ENCODE measurements around the gene SURF1. TPM values are rescaled to one million over a fixed set of nuclear protein-coding genes. Genes with fewer than 3 reads are reported as not detected.
A peak's percentile ranks its signal among the peaks of the same experiment; 100 is the strongest.

Gene SURF1
- total RNA-seq, 1 donor from 2014 or later = 25.4 TPM

DNA sequence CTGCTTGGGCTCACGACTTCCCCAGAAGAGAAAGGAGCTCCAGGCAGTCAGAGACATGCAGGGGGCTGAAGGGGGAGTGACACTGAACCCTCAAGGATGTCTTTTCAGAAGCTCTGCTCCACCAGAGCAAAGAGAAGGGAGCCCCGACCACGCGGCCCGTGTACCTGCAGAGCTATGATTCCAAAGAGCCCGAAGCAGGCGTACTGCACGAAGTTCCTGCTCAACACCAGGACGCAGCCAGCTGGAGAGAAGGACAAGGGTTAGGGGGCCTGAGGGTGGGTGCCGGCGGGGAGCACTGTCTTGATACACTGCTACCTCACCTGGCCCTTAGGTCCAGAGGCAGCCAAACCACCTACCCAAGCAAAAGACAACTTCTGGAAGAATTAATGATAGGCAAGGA, 10.1 kb upstream of the SURF1 start:
- DNase-seq (ENCODE audit: low read depth, low spot score) = no peak

DNA sequence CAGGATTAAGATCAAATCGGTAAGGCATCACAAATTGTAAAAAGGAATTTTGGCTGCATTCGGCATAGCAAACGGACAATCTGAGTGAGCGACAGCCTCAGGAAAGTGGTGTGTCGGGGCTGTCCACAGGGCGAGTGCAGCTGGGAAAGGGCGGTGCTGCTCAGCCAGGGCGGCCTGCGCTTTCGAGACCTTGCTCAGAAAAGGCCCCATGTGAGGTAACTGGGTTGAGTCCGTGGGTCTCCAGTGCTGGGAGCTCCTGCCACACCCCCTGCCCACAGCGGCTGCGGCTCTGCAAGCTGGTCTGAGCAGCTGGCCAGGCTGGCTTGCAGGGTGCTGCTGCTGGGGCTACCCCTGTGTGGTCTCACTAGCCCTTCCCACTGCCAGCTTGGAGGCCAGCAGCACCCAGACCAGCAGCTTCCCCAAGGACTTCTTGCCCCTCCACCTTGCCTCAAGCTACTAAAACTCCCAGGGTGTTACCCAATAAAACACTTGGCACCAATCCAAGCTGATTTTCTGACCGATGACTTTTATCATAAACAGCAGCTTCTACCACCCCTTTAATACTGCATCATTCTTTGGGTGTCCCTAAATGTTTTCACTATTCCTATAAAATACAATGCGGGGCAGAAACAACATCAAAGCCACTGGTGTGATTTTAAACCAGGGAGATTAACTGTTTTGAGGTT, 6.2 kb upstream of the SURF1 start:
- DNase-seq (ENCODE audit: low read depth, low spot score) = no peak

DNA sequence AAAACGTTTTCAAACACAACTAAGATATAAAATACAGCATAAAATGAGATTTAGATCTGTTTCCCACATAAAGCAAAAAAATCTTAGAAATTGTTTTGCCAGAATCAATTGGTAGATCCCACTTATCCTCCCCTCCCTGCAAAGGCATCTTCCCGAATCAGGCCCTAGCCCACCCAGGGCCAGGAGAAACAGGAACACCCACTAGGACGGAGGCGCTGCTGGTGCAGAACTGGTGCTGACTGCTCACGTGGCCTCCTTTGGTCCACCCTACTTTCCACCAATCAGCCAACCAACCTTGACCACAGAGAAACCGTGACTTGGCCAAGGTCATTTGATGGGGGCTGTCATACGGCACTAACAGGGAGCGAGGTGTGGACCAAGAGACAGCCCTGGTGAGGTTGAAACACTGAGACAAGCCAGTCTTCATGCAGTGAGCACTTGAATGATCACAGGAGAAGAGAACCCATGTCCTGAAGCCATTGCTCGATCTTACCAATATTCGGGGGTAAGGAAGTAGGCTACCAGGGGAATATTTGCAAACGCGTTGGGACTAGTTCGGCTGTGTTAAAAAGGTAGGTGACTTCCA, 5.3 kb upstream of the SURF1 start:
- DNase-seq (ENCODE audit: low read depth, low spot score) = no peak

DNA sequence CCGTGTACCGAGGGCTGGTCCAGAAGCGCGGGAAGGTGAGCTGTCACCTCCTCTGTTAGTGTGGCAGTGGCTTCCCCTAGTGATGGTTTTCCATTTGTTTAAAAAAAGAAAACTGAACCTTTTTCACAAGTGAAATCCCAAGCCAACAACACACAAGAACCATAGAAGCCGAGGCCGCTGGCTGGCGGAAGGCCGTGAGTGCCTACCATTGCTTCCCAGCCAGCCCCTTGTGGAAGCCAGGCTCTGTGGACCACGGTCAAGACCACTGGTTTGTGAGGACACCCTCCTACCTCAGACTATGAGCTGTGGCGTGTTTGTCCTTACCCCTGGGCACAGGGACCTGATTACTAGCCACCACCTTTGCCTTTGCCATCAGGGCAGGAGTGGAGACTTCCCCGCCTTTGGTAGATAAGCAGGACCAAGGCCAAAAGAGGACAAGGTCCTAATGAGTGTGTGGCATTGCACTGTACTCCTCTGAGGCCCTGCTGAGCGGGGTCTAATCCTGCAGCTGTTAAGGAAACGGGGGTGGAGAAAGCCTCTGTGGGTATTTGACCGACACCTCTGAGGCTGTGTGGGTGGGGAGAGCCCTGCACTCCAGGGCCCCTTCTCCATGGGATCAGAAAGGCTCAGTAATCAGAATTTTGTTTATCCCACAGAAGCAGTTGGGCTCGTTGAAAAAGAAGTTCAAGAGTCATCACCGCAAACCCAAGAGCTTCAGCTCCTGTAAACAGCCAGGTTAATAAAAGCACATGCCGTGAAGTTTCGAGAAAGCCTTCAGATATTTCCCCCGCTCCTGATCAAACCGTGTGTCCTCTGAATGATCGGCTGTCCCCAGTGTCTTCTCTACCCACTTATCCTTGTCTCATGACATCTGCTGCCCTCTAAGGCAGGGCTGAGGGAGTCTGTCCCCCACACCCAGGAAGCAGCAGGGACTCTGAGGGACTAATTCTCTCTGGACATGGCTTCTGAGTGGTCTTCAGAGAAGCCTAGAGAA, 4.4 kb upstream of the SURF1 start:
- DNase-seq (ENCODE audit: low read depth, low spot score) = no peak

DNA sequence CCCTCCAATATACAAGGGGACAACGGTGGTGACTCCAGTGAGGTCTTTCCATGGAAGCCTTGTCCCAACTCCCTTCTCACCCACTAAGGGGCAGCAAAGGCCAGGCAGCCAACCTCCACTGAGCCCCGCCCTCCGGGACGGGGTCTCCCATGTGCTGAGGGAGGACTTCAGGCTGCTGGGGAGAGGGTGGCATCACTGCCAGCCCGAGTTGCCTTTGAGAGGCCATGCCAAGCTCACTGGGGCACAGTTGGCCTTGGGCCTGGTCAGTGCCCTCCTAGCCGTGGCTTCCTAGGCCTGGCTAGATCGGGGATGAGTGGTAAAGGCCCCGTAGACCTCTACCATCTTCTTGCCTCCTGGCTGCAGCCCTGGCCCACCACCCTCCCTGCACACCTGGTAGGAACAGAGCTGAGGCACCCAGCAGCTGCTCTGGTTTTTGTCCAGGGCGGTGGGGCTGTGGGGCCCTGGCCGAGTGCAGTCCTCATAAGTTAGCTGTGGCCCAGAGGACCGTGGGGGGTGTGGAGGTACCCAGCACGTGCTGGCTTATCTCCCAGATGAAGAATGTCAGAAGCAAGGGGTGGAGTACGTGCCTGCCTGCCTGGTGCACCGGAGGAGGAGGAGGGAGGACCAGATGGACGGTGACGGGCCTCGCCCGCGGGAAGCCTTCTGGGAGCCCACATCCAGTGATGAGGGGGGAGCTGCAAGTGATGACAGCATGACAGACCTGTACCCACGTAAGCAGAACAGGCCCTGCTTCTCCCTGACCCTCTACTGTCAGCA, 3.3 kb upstream of the SURF1 start:
- no peak for DNase-seq (ENCODE audit: low read depth, low spot score)

DNA sequence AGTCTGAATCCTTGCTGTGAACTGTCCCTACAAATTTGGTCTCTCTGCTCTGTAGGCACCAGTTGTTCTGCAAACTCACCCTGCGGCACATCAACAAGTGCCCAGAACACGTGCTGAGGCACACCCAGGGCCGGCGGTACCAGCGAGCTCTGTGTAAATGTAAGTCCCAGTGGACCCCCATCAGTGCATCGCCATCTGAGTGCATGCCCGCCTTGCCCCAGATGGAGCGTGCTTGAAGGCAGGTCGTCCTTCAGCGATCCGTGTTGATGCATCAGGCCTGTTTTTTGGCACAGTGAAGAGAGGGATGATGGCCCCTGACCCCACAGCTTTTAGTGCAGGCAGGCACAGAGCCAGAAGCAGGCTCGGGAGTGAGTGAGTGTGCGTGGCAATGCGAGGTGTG, 1.4 kb upstream of the SURF1 start:
- no peak for DNase-seq (ENCODE audit: low read depth, low spot score)

DNA sequence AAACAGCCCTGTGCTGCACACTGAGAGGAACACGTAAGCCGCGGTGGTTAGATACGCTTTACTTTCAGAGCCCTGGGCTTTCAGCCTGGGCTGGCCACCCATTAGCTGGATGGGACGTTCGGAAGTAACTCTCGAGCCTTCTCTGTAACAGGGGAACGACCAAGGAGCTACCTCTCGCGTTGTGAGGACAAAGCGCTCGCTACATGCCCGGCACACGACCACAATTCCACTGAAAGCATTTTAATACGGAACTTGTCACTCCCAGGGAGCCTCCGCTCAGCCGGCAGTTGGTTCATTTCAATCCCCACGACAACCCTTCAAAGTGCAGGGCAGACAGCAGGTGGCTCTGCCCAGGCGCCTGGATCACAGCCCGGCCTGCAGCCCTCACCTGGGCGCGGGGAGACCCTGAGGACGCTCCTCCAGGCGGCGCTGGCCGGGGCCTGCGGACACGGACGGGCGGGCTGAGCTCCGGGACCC, 368 bp downstream of the SURF1 start:
- no peak for DNase-seq (ENCODE audit: low read depth, low spot score)

DNA sequence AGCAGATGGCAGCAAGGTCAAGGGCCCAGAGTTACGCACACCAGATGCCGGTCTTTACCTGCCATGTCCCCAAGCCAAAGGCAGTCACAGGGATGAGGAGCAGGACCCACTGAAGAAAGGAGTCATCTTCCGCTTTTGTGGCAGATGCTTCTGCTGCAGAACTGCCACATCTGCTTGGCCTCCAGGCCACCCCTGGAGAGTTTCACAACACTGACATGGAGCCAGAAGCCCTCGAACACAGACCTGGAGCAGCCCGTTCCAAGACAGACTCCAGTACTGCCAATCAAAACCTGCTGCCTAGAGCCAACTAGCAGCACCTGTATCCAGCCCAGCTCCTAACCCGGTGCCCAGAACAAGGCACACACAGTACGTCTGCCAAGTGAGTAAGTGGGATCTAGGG, 1.5 kb downstream of the SURF1 start:
- DNase-seq (ENCODE audit: low read depth, low spot score) = no peak

DNA sequence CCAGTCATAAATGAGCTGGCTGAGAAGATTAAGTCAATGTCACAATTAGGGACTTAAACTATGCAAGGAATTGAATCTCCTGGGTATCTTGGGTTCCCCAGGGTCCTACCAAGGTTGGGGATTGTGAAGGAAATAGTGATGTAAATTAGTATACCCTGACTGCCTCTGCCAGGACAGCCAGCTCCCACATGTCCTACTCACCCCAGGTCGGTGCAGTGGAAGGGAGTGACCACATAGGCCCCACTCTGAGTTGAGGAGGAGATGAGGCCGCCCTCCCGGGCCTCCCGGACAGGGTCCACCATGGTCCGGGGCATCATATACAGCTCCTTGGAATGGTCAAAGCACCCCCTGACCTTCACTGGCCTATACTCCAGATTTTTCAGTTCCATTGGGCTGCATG, 2.7 kb downstream of the SURF1 start:
- DNase-seq (ENCODE audit: low read depth, low spot score) = no peak

DNA sequence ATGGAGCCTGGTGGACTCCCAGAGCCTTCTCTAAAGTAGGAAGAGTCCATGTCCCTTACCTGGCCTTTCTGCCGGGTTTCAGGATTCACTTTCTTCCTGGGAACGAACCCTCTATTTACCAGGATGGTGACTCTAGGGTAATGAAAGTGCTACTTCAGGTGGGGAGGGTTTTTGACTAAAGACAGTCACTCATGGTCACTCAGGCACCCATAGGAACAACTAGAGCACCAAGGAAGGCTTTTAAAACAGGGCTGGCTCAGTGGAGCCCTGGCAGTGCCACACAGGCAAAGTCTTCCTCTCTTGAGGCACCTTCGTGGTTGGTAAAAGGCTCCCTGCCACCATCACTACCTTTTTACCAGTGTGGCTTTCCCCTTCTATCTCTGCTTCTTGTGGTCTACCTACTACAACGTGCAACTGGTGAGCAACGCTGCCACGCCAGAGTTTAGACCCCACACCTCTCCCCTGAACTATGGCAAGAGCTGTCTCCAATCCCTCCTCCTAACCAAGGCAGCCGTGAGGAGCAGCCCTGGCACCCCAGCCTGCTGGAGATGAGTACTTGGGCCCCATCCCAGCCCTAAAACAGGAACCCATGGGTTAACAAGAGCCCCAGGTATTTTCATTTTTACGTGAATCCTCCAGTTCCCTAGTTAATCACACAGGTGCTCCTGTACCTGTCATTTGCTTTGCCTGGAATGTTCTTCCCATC, 3.5 kb downstream of the SURF1 start:
- DNase-seq (ENCODE audit: low read depth, low spot score) = no peak

DNA sequence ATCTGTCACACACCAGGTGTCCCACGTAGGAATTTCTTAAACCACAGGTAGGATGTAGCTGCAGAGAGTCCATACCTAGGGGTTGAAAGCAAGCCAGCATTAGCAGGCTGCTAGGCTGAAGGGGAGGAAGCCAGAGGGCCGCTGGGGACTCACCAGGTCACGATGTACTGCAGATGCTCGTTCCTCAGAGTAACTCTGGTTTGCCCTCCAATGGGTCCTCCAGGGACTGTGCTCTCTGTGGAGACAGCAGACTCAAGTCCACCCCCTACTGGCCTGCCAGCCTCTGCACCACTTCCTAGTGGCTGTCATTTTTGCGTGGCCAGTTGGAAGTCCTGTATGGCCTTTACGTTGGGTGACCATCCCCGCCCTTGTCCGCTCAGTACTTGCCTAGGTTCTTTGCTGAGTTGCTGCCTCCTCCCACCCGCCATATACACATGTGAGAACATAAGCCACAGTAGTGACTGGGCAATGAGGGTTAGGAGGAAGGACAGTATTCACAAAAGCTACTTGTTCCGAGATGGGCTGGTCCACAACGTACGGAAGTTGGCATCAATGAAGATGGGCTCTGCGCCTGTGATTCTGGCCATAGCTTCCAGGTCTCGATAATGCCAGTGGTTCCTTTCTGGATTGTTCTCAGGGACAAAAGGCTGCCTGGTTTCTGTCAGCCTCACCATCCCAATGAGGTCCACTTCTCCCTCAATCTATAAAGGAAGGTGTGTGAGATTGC, 4.2 kb downstream of the SURF1 start:
- DNase-seq (ENCODE audit: low read depth, low spot score) = peak; percentile 24

DNA sequence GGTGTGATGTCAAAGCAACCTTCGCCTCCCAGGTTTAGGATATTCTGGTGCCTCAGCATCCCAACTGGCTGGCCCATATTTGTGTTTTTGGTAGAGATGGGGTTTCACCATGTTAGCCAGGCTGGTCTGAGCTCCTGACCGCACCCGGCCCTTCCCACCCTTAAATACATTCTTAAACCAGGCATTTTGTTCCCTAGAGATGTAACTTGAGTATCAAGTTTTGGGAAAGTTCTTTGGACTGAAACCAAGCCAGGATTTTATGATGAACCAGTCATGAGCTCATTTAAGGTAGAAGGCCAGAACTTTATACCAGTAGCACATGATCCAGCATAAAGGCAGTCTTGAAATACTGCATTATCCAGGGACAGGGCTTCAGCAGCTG, 4.8 kb downstream of the SURF1 start:
- DNase-seq (ENCODE audit: low read depth, low spot score) = no peak

DNA sequence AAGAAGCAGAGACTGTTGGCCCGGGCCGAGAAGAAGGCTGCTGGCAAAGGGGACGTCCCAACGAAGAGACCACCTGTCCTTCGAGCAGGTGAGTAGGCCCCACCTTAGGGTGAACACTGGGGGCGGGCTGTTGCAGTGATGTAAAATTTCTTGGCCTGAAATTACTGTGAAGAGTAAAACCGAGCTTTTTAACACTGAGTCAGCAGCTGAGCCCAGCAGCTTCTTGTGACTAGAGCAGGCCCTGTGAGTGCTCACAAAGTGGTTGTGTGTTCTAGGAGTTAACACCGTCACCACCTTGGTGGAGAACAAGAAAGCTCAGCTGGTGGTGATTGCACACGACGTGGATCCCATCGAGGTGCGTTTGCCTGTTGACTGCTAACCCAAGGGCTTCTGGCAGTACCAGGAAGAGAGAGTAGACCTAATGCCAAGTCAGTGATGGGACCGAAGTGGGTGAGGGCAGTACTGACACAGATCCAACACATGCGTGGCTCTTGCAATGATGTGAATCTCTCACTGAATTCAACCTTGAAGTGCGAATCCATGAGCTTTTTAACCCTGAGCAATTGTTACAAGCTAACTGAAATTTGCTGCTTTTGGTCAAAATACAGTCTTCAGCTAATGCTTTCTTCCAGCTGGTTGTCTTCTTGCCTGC, 6.2 kb downstream of the SURF1 start:
- DNase-seq (ENCODE audit: low read depth, low spot score) = no peak

DNA sequence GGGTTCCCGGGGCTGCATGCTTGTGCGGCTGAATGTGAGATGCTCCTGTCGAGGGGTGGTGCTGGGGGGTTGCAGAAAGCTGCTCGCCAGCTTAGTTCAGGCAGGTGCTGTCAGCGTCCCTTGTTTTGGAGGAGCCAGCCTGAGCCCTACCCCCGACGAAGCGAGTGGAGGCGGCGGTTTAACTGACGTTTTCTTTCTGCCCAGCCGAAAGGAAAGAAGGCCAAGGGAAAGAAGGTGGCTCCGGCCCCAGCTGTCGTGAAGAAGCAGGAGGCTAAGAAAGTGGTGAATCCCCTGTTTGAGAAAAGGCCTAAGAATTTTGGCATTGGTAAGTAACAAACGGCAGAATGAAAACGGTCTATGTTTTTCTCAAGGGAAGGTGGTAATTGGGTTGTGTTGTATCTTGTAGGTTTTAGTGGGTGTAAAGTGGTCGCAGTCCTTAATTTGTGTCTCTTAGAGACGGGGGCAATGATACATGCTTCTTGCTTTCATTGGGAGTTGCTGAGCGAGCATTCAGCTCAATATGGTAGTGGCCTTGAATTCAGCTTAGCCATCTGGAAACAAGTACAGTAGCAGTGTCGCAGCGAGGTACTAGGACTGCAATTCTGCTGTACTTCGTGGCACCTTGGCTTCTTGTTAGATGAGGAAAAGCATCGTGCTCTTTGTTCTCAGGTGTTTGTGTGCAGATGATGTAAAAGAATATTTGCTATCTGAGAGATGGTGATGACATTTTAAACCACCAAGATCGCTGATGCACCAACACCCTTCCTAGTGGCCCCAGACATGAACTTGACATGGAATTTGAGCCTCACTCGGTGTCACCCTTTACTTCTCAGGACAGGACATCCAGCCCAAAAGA, 7.3 kb downstream of the SURF1 start:
- no peak for DNase-seq (ENCODE audit: low read depth, low spot score)

DNA sequence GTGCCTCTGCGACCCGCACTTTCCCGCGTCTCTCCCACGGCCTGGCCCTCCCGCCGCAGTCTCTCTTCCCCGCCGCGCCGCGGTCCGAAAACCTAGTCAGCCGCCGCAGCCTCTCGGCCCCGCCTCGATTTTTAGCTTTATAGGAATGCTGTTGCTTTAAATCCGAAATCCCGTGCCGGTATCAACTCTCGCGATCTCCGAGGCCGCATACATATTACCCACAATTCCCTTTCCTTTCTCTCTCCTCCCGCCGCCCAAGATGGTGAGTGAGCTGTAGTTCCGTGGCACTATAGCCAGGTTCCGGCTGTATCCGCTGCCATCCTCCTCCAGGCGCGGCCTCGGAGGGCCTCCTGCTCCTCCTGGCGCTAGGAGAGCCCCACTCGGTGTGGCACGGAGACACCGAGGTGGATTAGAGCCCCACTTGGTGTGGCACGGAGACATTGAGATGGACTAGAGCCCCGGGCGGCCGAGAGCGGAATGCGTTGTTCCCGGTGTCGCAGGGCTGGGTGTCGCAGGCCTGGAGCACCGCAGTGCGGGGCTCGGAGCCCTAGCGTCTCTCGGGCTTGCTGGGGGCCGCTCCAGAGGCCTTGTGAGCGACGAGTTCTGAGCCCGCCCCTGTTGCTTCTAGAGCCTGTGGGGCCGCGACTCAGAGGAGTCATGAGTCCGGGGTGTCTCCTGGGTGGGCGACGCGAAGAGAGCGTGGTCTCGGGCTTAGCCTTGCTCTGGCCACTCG, 8.1 kb downstream of the SURF1 start, which contains the start of the genes MED22 and RPL7A:
TSS of gene MED22 (minus strand) at position 147 of the 733 bp plus-strand sequence. CDS start 1,469 bp downstream, outside the sequence.
TSS of gene RPL7A (plus strand) at position 234 of the 733 bp plus-strand sequence. CDS start at position 260, 26 bp downstream.
- peak; percentile 88 for DNase-seq (ENCODE audit: low read depth, low spot score)

DNA sequence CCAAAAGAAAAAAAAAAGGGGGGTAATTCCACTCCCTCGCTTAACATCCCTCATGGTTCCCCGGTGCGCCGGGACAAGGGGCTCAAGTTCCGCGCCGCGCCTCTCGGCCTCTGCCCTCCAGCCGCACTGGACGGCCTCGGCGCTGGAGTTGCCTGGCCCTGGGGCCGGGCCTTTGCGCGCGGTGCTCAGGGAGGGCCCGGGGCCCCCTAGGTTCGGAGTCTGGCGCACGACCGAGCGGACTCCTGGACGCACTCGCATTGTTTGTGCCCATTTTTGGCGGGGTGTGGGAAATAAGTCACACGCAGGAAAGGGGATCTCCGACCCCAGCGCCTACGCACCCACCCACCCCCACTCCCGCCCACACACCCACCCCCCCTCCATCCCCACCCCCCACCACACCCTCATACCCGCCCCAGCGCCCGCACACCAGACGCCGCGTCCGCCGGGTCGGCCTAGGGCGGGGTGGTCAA, 8.7 kb downstream of the SURF1 start:
- no peak for DNase-seq (ENCODE audit: low read depth, low spot score)

DNA sequence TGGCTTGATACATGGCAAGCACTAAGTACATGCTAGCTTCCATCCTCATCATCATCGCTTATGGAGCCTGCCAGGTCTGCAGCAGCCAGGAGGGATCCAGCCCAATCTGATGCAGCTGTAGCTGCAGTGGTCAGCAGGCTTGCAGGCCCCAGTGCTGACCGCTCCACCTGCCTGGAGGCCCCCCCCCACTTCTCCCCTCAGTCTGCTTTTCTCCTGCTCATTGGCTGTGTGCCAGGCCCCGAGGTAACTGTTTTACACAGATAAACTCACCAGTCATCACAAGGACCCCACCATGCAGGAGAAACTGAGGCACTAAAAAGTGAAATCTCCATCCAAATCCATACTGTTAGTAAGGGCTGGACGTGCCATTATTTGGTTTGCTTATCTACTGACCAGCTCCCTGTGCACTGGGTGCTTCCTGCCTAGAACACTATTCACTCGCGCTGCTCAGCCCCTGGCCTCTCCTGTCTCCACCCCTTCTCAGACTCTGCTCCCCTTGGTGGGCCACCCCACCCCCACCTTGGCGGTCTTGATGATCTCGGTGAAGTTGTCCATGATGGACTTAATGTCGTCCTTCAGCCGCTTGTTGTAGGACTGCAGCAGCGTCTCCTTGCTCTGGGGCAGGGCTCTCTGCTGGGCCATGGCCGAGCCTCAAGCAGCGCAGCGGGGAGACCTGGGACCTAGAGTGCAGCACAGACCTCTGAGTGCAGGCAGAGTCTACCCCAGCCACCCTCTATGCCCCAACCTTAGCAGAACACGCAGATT, 10.1 kb downstream of the SURF1 start:
- no peak for DNase-seq (ENCODE audit: low read depth, low spot score)

Data from pulmonary artery endothelial cell (primary cell).